ENCODE data around the gene PINK1.
A peak's percentile ranks its signal among the peaks of the same experiment; 100 is the strongest.

Gene PINK1

GRCh38 chr1:20698195-20698910 is 65.1 kb downstream of the PINK1 start:
- Mint-ChIP-seq H3K4me1 (peaks cover 15% of the 10 kb centered on the region), H3K9me3 (no peaks in the 10 kb centered on the region), H3K4me3 (peak overlapping the region in 2 of 3 experiments; percentile 12 to 21), H3K27ac (no peak overlapping the region), H3K27me3 (ENCODE audit: low read depth) (no peaks in the 10 kb centered on the region), H3K36me3 (ENCODE audit: low read depth) (no peaks in the 10 kb centered on the region)
- TF ChIP-seq CTCF (IDR thresholded peaks at IDR 0.05; ENCODE audit: unreplicated experiment in 3 of 3) = no peak

GRCh38 chr1:20699558-20699957 is 66.3 kb downstream of the PINK1 start:
- H3K27ac Mint-ChIP-seq = peak overlapping the region in 2 of 3 experiments; percentile 41 to 86
- peaks cover 15% of the 10 kb centered on the region for H3K4me1 Mint-ChIP-seq
- H3K36me3 Mint-ChIP-seq (ENCODE audit: low read depth) = no peaks in the 10 kb centered on the region
- H3K4me3 Mint-ChIP-seq = peak overlapping the region in 1 of 3 experiments; percentile 42
- H3K27me3 Mint-ChIP-seq (ENCODE audit: low read depth) = no peaks in the 10 kb centered on the region
- H3K9me3 Mint-ChIP-seq = no peaks in the 10 kb centered on the region
- TF ChIP-seq CTCF (IDR thresholded peaks at IDR 0.05; ENCODE audit: unreplicated experiment in 3 of 3) = no peak

GRCh38 chr1:20700636-20701215 is 67.5 kb downstream of the PINK1 start:
- H3K36me3 Mint-ChIP-seq (ENCODE audit: low read depth) = no peaks in the 10 kb centered on the region
- H3K9me3 Mint-ChIP-seq = no peaks in the 10 kb centered on the region
- H3K27me3 Mint-ChIP-seq (ENCODE audit: low read depth) = no peaks in the 10 kb centered on the region
- H3K27ac Mint-ChIP-seq = no peak overlapping the region
- no peak for TF ChIP-seq CTCF (IDR thresholded peaks at IDR 0.05; ENCODE audit: unreplicated experiment in 3 of 3)
- peaks cover 15% of the 10 kb centered on the region for H3K4me1 Mint-ChIP-seq
- H3K4me3 Mint-ChIP-seq = no peak overlapping the region
